T47D (cell line): ENCODE measurements around the gene SGMS1.
A peak's percentile ranks its signal among the peaks of the same experiment; 100 is the strongest.
"Not testable (repeated sequence)": the region's sequence is repeated elsewhere in the genome, so short reads cannot be mapped to it uniquely, and the experiment has no call there.

Experiments
- DNase-seq, 2 experiments: peaks; one replicate each; pipeline versions ENCODE4 v3.0.0 to v3.0.0-alpha.2; 2011 to 2012; ENCODE audit warnings: low read depth in 1 of 2, low spot score in 1 of 2
- JUND ChIP-seq: IDR thresholded peaks from 2 replicates; pipeline ENCODE4 v1.6.1; 2012; ENCODE audit warnings: low read depth
- in situ Hi-C: cut with HindIII; loops from 2 replicates; pipeline ENCODE4 v1.10.0; 2016; ENCODE audit warnings: low sequenced_read_pairs, low pct_unique_long_range_greater_than_20kb

The SGMS1 gene

GRCh38 chr10:50579491-50580261, 44.1 kb downstream of the SGMS1 start:
- peak in 1 of 2 experiments; percentile 86 for DNase-seq
- TF ChIP-seq JUND, result peak; percentile 85
- in situ Hi-C loops, result no loop called here

DNA sequence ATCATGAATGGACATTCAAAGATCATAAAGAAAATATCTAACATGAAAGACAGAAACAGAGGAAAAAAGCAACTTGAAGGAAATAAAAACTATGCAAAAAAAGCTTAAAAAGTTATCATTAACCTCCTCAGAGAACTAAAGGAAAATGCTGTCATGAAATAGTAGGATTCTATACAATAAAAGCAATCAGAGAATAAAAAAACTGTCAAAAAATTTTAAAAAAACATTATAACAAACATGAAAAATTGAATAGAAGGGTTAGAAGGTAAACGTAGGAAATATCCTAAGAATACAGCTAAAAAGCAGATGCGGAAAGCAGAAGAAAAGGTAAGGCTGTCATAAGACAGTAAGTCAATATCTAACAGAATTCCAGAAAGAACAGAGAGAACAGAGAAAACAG, 44.8 kb downstream of the SGMS1 start:
- in situ Hi-C loops, result no loop called here
- TF ChIP-seq JUND, result no peak
- no peak for DNase-seq

GRCh38 chr10:50577681-50578350, 45.9 kb downstream of the SGMS1 start:
- no peak for TF ChIP-seq JUND
- in situ Hi-C loops, result no loop called here
- no peak for DNase-seq

DNA sequence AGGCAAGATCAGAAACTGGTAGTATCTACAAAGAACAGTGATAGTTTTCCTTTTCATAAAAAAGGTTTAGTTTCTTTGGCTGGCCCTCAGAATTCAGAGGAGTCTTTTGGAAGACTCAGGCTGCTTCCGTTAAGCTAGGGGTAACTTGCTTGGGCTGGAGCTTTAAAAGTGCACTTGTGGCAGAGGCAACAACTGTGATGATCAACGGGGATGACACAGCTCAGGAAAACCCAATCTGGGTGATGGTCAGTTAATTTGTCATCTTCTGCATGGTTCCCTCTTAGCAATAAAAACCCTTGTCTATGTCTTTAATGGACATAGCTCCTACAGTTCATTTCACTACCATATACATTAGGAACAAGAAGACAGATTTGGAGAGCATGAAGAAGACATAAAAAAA, 46.7 kb downstream of the SGMS1 start:
- no peak for DNase-seq
- TF ChIP-seq JUND, result no peak
- in situ Hi-C loops, result no loop called here

GRCh38 chr10:50576245-50576815, 47.4 kb downstream of the SGMS1 start:
- no peak for TF ChIP-seq JUND
- no peak for DNase-seq
- in situ Hi-C loops, result no loop called here

DNA sequence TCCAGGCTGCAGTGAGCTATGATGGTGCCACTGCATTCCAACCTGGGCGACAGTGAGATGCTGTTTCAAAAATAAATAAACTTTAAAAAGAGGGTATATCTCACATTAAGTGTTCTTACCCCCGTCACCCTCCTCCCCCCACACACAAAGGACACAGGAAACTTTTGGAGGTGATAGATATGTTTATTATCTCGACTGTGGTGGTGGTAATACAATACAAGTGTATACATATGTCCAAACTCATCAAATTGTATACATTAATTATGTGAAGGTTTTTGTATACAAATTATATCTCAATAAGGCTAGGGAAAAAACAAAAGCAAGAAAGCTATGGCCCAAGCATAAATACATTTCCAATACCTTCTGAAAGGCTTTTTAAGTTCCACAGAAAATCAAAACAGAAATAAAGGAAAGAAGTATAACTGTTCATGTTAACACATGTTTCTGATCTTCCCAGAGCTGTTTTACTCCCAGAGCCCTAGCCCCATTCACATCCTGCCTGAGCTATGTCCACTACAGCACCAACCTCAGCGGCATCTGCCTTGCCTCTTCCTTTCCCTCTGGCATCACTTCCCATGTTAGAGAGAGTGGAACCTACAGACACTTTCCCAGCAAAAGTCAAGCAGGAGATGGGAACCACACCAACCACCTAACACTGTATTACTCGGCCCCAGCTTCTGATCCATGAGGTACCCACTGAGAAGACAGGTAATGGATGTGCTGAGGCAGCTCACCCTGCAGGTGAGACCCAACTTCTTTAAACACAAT, 48.1 kb downstream of the SGMS1 start:
- no peak for DNase-seq
- in situ Hi-C loops, result no loop called here
- TF ChIP-seq JUND, result no peak

DNA sequence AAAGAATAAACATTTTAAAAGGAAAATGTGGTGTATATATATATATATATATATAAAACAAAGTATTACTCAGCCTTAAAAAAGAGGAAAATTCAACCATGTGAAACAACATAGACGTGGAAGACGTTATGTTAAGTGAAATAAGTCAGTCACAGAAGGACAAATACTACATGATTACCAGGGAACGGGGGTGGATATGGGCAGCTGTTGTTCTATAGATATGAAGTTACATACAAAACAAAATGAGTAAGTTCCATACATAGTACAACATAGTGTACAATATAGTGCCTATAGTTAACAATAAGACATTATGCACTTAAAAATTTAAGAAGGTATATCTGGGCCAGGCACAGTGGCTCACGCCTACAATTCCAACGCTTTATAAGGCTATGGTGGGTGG, 48.8 kb downstream of the SGMS1 start:
- TF ChIP-seq JUND, result no peak
- in situ Hi-C loops, result no loop called here
- DNase-seq, result no peak

DNA sequence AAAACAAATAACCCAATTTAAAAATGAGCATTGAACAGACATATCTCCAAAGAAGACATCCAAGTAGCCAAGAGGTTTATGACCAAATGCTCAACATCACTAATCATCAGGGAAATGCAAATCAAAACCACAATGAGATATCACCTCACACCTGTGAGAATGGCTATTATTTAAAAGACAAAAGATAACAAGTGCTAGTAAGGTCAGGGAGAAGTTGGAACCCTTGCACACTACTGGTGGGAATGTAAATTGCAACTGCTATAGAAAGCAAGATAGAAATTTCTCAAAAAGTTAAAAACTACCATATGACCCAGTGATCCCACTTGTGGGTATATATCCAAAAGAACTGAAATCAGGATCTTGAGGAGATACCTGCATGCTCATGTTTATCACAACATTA, 49.5 kb downstream of the SGMS1 start:
- TF ChIP-seq JUND, result no peak
- in situ Hi-C loops, result no loop called here
- no peak for DNase-seq

DNA sequence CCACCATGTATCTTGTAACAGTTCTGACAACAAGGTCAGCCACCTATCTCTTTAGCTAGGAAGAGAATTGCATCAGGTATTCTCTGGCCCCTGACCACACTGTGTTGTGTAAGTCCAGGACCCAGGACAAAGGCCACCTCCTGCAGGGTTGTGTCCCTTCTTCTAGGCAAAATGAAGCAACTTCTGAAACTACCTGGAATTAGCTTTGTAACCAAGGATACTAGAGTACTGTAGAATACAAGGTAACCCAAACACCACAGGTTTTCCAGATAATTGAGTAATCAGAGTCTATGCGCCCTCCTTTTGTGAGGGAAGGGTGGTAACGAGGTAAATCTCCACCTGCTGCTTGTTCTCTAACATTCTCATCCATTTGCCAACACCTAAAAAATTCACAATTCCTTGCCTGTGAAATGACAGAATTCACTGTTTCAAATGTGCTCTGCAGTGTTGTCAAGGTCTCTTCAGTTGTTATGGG, 51.7 kb downstream of the SGMS1 start:
- no peak for TF ChIP-seq JUND
- DNase-seq, result no peak
- in situ Hi-C loops, result no loop called here

- in situ Hi-C loops, DNase-seq: not testable (repeated sequence)
These were observed 55.0 kb downstream of the SGMS1 start for GRCh38 chr10:50568750-50569149.

DNA sequence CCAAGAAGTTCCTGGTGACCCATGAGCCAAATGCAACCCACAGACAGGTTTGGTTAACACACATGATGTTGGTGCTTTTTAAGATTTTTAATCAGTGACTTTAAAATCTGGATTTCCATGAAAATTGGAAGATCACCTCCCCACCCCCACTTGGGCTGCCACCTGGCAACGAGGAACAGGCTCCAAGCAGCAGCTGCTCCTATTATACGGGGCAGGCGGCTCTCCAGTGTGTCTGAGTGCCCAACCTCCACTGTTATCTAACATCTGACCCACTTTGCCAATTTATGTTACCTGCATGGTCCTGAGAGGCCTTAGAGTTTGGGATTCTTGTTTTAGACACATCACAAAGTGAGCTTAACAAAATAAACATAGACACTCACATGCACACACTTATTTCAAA, 56.4 kb downstream of the SGMS1 start:
- TF ChIP-seq JUND, result no peak
- no peak for DNase-seq
- in situ Hi-C loops, result no loop called here

DNA sequence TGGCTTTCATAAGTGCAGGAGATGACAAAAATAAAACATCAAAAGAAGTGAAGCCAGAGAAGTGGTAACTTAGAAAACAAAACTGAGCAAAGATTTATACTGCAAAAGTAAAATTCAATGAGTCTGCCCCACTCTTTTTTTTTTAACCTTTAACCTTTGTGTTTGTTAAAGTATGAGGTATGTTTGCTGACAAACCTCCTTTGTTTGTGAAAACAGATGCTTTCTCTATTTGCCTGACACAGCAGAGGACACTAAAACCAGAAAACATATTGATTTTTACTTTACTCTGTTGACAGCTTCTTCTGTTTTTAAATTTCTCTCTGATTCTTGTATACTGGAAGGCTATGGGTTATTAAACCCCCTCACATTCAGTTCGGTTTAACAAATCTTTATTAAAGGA, 57.6 kb downstream of the SGMS1 start:
- no peak for DNase-seq
- in situ Hi-C loops, result no loop called here
- TF ChIP-seq JUND, result no peak
